CD4-positive, alpha-beta memory T cell (primary cell): Measurements from ENCODE around the gene C6orf132. TPM values are rescaled to one million over a fixed set of nuclear protein-coding genes. Genes with fewer than 3 reads are reported as not detected.
"Not testable (repeated sequence)": the region's sequence is repeated elsewhere in the genome, so short reads cannot be mapped to it uniquely, and the experiment has no call there.

ENCODE experiments used
- CTCF ChIA-PET: fragments of 350-600 bp; sonication (Branson Sonifier 250); formaldehyde crosslinking; loops from one replicate; lab custom pipeline; 2021; ENCODE audit warnings: inconsistent platforms; ENCODE audit not compliant: partially characterized antibody; lab: Charles Lee
- POLR2A ChIA-PET: fragments of 350-600 bp; sonication (Branson Sonifier 250); formaldehyde crosslinking; loops from one replicate; lab custom pipeline; 2021; ENCODE audit not compliant: partially characterized antibody; lab: Charles Lee
- DNase-seq, 5 donors: peaks; one replicate each; pipeline versions ENCODE4 v3.0.0 to v3.0.0-alpha.2; 2020 to 2022; ENCODE audit warnings: mixed read lengths in 1 of 5
- H3K27ac ChIP-seq: one replicate; pipeline ENCODE4 v1.7.0; 2013; ENCODE audit warnings: low read depth, low read length
- H3K27me3 ChIP-seq: 2 replicates; pipeline ENCODE4 v1.7.0; 2013; ENCODE audit warnings: mild to moderate bottlenecking, low read length, moderate library complexity; ENCODE audit not compliant: insufficient read depth
- H3K36me3 ChIP-seq: 2 replicates; pipeline ENCODE4 v1.7.0; 2013; ENCODE audit warnings: mild to moderate bottlenecking, low read length, moderate library complexity; ENCODE audit not compliant: insufficient read depth
- H3K4me1 ChIP-seq: 2 replicates; pipeline ENCODE4 v1.7.0; 2013; ENCODE audit warnings: mild to moderate bottlenecking, low read length, moderate library complexity; ENCODE audit not compliant: insufficient read depth
- H3K4me3 ChIP-seq, 2 donors: one replicate each; pipeline ENCODE4 v1.7.0; 2013; ENCODE audit warnings: low read length in 2 of 2, mild to moderate bottlenecking in 1 of 2
- H3K9me3 ChIP-seq, 2 donors: one replicate each; pipeline ENCODE4 v1.7.0; 2013; ENCODE audit warnings: low read length in 2 of 2, control low read depth in 1 of 2; ENCODE audit not compliant: control insufficient read depth in 1 of 2
- H3K27ac Mint-ChIP-seq, 7 donors: one replicate each; pipeline ENCODE4 v1.8.0; 2020 to 2021; ENCODE audit warnings: mixed read lengths in 7 of 7, mild to moderate bottlenecking in 6 of 7, inconsistent platforms in 3 of 7, moderate library complexity in 3 of 7
- H3K27me3 Mint-ChIP-seq, 2 donors: one replicate each; pipeline ENCODE4 v1.8.0; 2020 to 2021; ENCODE audit warnings: mixed read lengths in 2 of 2
- H3K36me3 Mint-ChIP-seq, 2 donors: one replicate each; pipeline ENCODE4 v1.8.0; 2020 to 2021; ENCODE audit warnings: mixed read lengths in 2 of 2, inconsistent platforms in 1 of 2, mild to moderate bottlenecking in 1 of 2
- H3K4me1 Mint-ChIP-seq, 4 donors: one replicate each; pipeline ENCODE4 v1.8.0; 2020 to 2021; ENCODE audit warnings: mixed read lengths in 4 of 4, mild to moderate bottlenecking in 1 of 4
- H3K4me3 Mint-ChIP-seq, 8 donors: one replicate each; pipeline ENCODE4 v1.8.0; 2020 to 2021; ENCODE audit warnings: mixed read lengths in 8 of 8, mild to moderate bottlenecking in 7 of 8, moderate library complexity in 6 of 8, inconsistent platforms in 3 of 8
- H3K9me3 Mint-ChIP-seq, 8 donors: one replicate each; pipeline ENCODE4 v1.8.0; 2020 to 2021; ENCODE audit warnings: mixed read lengths in 8 of 8, mild to moderate bottlenecking in 5 of 8, inconsistent platforms in 3 of 8, moderate library complexity in 1 of 8
- intact Hi-C: fragments of 100-400 bp; cut with micrococcal nuclease; formaldehyde crosslinking; loops from one replicate; pipeline ENCODE4 v1.15.1; 2023
- polyA plus RNA-seq, 2 donors: library from polyadenylated mRNA; unstranded; fragments of 300-500 nt; fragmentation: Illumina TruSeq; gene quantifications; one replicate each; pipeline ENCODE4 v1.2.3, GENCODE V29; 2021
- total RNA-seq, 2 experiments: library from RNA; stranded (reverse); gene quantifications; one replicate each; pipeline ENCODE4 v1.2.3, GENCODE V29; 2021

C6orf132 gene
- total and polyA plus RNA-seq, 4 experiments from 2014 or later: not detected

GRCh38 chr6:42171813-42172581 is 29.6 kb upstream of the C6orf132 start:
- H3K27ac ChIP-seq: no peak overlapping the region
- POLR2A ChIA-PET: no interaction called here
- no peaks in the 10 kb centered on the region for H3K9me3 ChIP-seq
- H3K36me3 Mint-ChIP-seq: no peaks in the 10 kb centered on the region
- CTCF ChIA-PET: no interaction called here
- H3K27me3 Mint-ChIP-seq: no peaks in the 10 kb centered on the region
- no peak for DNase-seq
- intact Hi-C loops: no loop called here
- H3K9me3 Mint-ChIP-seq: peaks cover 0 to 2% (median 0%) of the 10 kb centered on the region in 8 donors
- H3K4me3 Mint-ChIP-seq: no peak overlapping the region
- no peaks in the 10 kb centered on the region for H3K27me3 ChIP-seq
- no peak overlapping the region for H3K27ac Mint-ChIP-seq
- no peaks in the 10 kb centered on the region for H3K4me1 Mint-ChIP-seq
- no peaks in the 10 kb centered on the region for H3K4me1 ChIP-seq
- no peak overlapping the region for H3K4me3 ChIP-seq
- H3K36me3 ChIP-seq: no peaks in the 10 kb centered on the region

GRCh38 chr6:42169780-42170179 is 27.4 kb upstream of the C6orf132 start:
- H3K4me3 Mint-ChIP-seq, H3K4me3 ChIP-seq, H3K4me1 Mint-ChIP-seq, H3K36me3 Mint-ChIP-seq, DNase-seq, H3K9me3 Mint-ChIP-seq, H3K36me3 ChIP-seq, H3K4me1 ChIP-seq, H3K27me3 ChIP-seq, H3K9me3 ChIP-seq, H3K27ac Mint-ChIP-seq, H3K27ac ChIP-seq, H3K27me3 Mint-ChIP-seq, intact Hi-C loops: not testable (repeated sequence)
- POLR2A ChIA-PET: interaction anchor here (0.6 kb wide), 1 partner anchor 11 kb away, joined by 5 read pairs; no protein-coding TSS in a partner anchor
- CTCF ChIA-PET: interaction anchor here (1.0 kb wide), 1 partner anchor 388 kb away, joined by 4 read pairs; no protein-coding TSS in a partner anchor

GRCh38 chr6:42168650-42169049 is 26.2 kb upstream of the C6orf132 start:
- Histone ChIP-seq H3K36me3 (no peaks in the 10 kb centered on the region), H3K4me3 (no peak overlapping the region), H3K27ac (no peak overlapping the region), H3K9me3 (no peaks in the 10 kb centered on the region), H3K4me1 (no peaks in the 10 kb centered on the region), H3K27me3 (no peaks in the 10 kb centered on the region)
- intact Hi-C loops: no loop called here
- peaks cover 0 to 2% (median 0%) of the 10 kb centered on the region in 8 donors for H3K9me3 Mint-ChIP-seq
- no peak overlapping the region for H3K27ac Mint-ChIP-seq
- POLR2A ChIA-PET: no interaction called here
- H3K4me1 Mint-ChIP-seq: peaks cover 0 to 8% (median 2%) of the 10 kb centered on the region in 4 donors
- DNase-seq: no peak
- H3K4me3 Mint-ChIP-seq: peak overlapping the region in 1 of 8 donors; percentile 66
- CTCF ChIA-PET: interaction anchor here (0.7 to 2.3 kb wide), 5 partner anchors 17 to 387 kb away, joined by 3 to 10 read pairs (median 3); no protein-coding TSS in a partner anchor
- no peaks in the 10 kb centered on the region for H3K36me3 Mint-ChIP-seq
- H3K27me3 Mint-ChIP-seq: peaks cover 0 to 5% of the 10 kb centered on the region in 2 donors

GRCh38 chr6:42166444-42167141 is 24.2 kb upstream of the C6orf132 start:
- Histone ChIP-seq H3K27ac (no peak overlapping the region), H3K9me3 (no peaks in the 10 kb centered on the region), H3K4me3 (no peak overlapping the region), H3K4me1 (no peaks in the 10 kb centered on the region), H3K27me3 (no peaks in the 10 kb centered on the region), H3K36me3 (no peaks in the 10 kb centered on the region)
- peak; percentile 61 to 73 (median 67) for DNase-seq
- intact Hi-C loops: loop anchor here (1.0 kb wide), 6 partner anchors 91 to 386 kb away; partner anchors contain the start of gene PRICKLE4
- Mint-ChIP-seq H3K27ac (peak overlapping the region in 2 of 7 donors; percentile 66 to 87), H3K4me1 (peaks cover 0 to 8% (median 2%) of the 10 kb centered on the region in 4 donors), H3K4me3 (no peak overlapping the region), H3K27me3 (peaks cover 3 to 5% of the 10 kb centered on the region in 2 donors), H3K9me3 (peaks cover 0 to 2% (median 0%) of the 10 kb centered on the region in 8 donors), H3K36me3 (no peaks in the 10 kb centered on the region)
- ChIA-PET CTCF (interaction anchor here (1.4 to 3.2 kb wide), 4 partner anchors 319 to 381 kb away, joined by 3 to 18 read pairs (median 7); no protein-coding TSS in a partner anchor), POLR2A (no interaction called here)

DNA sequence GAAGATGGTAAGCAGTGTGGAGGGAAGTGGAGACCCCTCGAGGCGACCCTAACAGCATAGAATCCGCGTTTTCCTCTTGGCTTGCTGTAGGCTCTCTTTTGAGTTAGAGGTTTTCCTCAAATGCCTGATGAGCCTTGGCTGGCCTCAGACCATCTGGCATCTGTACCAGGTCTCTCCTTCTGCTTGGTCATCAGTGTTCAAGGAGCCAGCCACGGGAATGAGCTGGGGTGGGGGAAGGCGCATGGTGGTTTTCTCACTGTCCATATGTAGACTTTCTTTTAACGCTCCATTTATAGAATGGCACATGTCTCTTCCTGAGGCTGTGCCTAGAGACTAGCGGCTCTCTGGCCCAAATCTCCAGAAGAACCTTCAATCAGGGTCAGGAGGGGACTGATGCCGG is 22.6 kb upstream of the C6orf132 start:
- H3K4me3 ChIP-seq: no peak overlapping the region
- no peaks in the 10 kb centered on the region for H3K4me1 ChIP-seq
- Mint-ChIP-seq H3K4me3 (no peak overlapping the region), H3K9me3 (peaks cover 0 to 2% (median 0%) of the 10 kb centered on the region in 8 donors), H3K36me3 (no peaks in the 10 kb centered on the region), H3K4me1 (peaks cover 0 to 8% (median 2%) of the 10 kb centered on the region in 4 donors), H3K27ac (no peak overlapping the region), H3K27me3 (peaks cover 8% of the 10 kb centered on the region in 2 donors)
- ChIA-PET CTCF (interaction anchor here (0.6 to 3.2 kb wide), 6 partner anchors 49 to 676 kb away, joined by 3 to 18 read pairs (median 4); partner anchors contain the start of gene PRICKLE4), POLR2A (no interaction called here)
- DNase-seq: no peak
- no peak overlapping the region for H3K27ac ChIP-seq
- H3K27me3 ChIP-seq: no peaks in the 10 kb centered on the region
- H3K36me3 ChIP-seq: no peaks in the 10 kb centered on the region
- no peaks in the 10 kb centered on the region for H3K9me3 ChIP-seq
- intact Hi-C loops: no loop called here

- no peaks in the 10 kb centered on the region for H3K4me1 ChIP-seq
- DNase-seq: no peak
- peaks cover 0 to 2% (median 0%) of the 10 kb centered on the region in 8 donors for H3K9me3 Mint-ChIP-seq
- H3K9me3 ChIP-seq: no peaks in the 10 kb centered on the region
- H3K27ac Mint-ChIP-seq: no peak overlapping the region
- ChIA-PET CTCF (interaction anchor here (0.6 to 3.2 kb wide), 10 partner anchors 9 to 1540 kb away, joined by 3 to 18 read pairs (median 3); partner anchors contain the start of gene GUCA1A), POLR2A (no interaction called here)
- H3K27me3 Mint-ChIP-seq: peaks cover 8% of the 10 kb centered on the region in 2 donors
- H3K27ac ChIP-seq: no peak overlapping the region
- H3K27me3 ChIP-seq: no peaks in the 10 kb centered on the region
- H3K4me3 Mint-ChIP-seq: no peak overlapping the region
- H3K4me1 Mint-ChIP-seq: peaks cover 0 to 8% (median 2%) of the 10 kb centered on the region in 4 donors
- no peak overlapping the region for H3K4me3 ChIP-seq
- intact Hi-C loops: no loop called here
- no peaks in the 10 kb centered on the region for H3K36me3 Mint-ChIP-seq
- H3K36me3 ChIP-seq: no peaks in the 10 kb centered on the region
Measured at GRCh38 chr6:42163981-42164380, 21.6 kb upstream of the C6orf132 start.

GRCh38 chr6:42162812-42163211 is 20.4 kb upstream of the C6orf132 start:
- Mint-ChIP-seq H3K27ac (no peak overlapping the region), H3K4me1 (peaks cover 0 to 8% (median 2%) of the 10 kb centered on the region in 4 donors), H3K9me3 (no peaks in the 10 kb centered on the region), H3K4me3 (no peak overlapping the region), H3K27me3 (peaks cover 8 to 10% of the 10 kb centered on the region in 2 donors), H3K36me3 (no peaks in the 10 kb centered on the region)
- Histone ChIP-seq H3K27me3 (no peaks in the 10 kb centered on the region), H3K4me1 (no peaks in the 10 kb centered on the region), H3K36me3 (no peaks in the 10 kb centered on the region), H3K9me3 (no peaks in the 10 kb centered on the region), H3K4me3 (no peak overlapping the region), H3K27ac (no peak overlapping the region)
- DNase-seq: no peak
- CTCF ChIA-PET: interaction anchor here (1.0 to 1.2 kb wide), 2 partner anchors 15 to 315 kb away, joined by 3 read pairs; no protein-coding TSS in a partner anchor
- POLR2A ChIA-PET: no interaction called here
- intact Hi-C loops: no loop called here
